ENCODE data around the gene XIAP.

XIAP gene

DNA sequence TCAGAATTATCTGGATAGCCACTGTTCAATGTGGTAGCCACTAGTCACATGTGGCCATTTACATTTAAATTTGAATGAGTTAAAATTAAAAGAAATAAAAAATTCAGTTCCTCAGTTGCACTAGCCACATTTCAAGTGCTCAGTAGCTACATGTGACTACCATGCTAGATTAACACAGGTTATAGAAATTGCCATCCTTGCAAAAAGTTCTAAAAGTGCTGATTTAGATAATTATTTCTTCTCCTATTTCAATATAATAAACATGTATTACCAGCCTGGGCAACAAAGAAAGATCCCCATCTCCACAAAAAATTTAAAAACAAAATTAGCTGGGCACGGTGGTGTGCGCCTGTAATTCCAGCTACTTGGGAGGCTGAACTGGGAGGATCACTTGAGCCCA, 90.0 kb downstream of the XIAP start:
- TF ChIP-seq CTCF (IDR thresholded peaks at IDR 0.05) = no peak

- no peak for TF ChIP-seq CTCF (IDR thresholded peaks at IDR 0.05)
These were observed 99.6 kb downstream of the XIAP start for GRCh38 chrX:123959281-123960063.

DNA sequence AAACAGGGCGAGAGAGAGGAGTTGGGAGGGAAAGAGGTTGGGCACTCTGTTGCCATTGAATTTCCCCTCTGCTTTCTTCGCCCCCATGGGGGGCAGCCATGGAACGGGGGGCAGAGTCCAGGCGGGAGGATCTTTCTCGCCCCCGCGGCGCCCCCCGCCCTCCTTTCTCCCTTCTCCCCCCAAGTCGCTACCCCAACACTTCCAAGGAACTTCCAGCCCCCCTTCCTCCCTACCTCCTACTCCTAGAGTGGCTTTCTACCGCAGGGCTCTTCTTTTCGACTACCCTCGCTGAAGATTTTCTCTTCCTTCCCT, 101.1 kb downstream of the XIAP start:
- TF ChIP-seq CTCF (IDR thresholded peaks at IDR 0.05) = no peak

DNA sequence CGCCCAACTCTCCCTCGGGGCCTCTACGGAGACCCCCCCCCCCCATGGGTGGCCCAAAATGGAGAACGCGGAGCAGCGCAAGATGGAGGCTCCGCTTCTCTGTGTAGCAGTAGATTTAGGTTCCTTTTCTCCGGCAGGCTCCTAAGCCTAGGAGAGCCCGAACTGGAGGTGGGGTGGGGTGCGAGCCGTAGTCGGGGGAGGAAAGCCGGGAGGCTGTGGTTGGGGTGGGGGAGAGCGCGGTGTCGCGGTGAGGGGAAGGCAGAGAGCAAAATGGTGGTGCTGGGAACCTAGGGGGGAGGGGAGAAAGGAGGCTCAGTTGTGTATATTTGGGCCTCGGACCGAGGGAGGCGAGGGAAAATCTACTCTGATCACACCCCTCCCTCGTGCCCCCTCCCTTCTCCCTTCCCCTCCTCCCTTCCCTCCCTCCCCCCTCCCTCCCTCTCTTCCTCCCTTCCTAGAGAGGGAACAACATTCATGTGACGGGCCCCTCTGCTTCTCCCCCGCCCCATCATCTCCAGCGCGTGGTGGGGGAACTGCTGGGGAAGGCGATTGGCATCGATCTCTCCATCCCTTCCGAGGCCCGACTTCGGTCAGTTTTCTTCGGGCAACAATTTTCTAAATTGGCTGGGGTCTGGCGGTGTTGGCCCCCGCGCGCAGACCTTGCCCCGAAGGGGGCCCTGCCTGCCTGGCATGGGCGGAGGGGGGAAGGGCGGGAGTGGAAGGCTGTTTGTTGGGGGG, 101.6 kb downstream of the XIAP start, which contains the start of gene STAG2:
STAG2 (plus strand) TSS at position 439 of the 738 bp plus-strand sequence. CDS start 60,922 bp downstream, outside the sequence.
- TF ChIP-seq CTCF (IDR thresholded peaks at IDR 0.05) = no peak

- TF ChIP-seq CTCF (IDR thresholded peaks at IDR 0.05) = no peak
These were observed 102.2 kb downstream of the XIAP start for GRCh38 chrX:123962006-123962467.

- no peak for TF ChIP-seq CTCF (IDR thresholded peaks at IDR 0.05)
These were observed 103.0 kb downstream of the XIAP start for GRCh38 chrX:123962794-123963373.
